HFFc6 (cell line): ENCODE results near the gene DDR2. TPM values are rescaled to one million over a fixed set of nuclear protein-coding genes. Genes with fewer than 3 reads are reported as not detected.
"Not testable (repeated sequence)": the region's sequence is repeated elsewhere in the genome, so short reads cannot be mapped to it uniquely, and the experiment has no call there.

Experiments used
- DNase-seq: peaks from one replicate; pipeline ENCODE4 v3.0.0-alpha.2; 2018
- H3K27ac Mint-ChIP-seq: 2 replicates; pipeline ENCODE4 v1.8.0; 2020; ENCODE audit warnings: mild to moderate bottlenecking, mixed read lengths
- H3K27me3 Mint-ChIP-seq: 2 replicates; pipeline ENCODE4 v1.8.0; 2021; ENCODE audit warnings: mild to moderate bottlenecking, moderate library complexity, mixed read lengths; ENCODE audit not compliant: insufficient read depth
- H3K36me3 Mint-ChIP-seq: 2 replicates; pipeline ENCODE4 v1.8.0; 2021; ENCODE audit warnings: low read depth, mixed read lengths
- H3K4me1 Mint-ChIP-seq: 2 replicates; pipeline ENCODE4 v1.8.0; 2020; ENCODE audit warnings: low read depth, mixed read lengths
- H3K4me3 Mint-ChIP-seq: 2 replicates; pipeline ENCODE4 v1.8.0; 2020; ENCODE audit warnings: mild to moderate bottlenecking, moderate library complexity, mixed read lengths
- H3K9me3 Mint-ChIP-seq: 2 replicates; pipeline ENCODE4 v1.8.0; 2020; ENCODE audit warnings: mild to moderate bottlenecking, mixed read lengths
- CTCF ChIP-seq: fragments of 200-600 bp; sonication (generic); IDR thresholded peaks from 2 replicates; pipeline ENCODE4 v1.5.0; 2021; ENCODE audit warnings: antibody characterized with exemption, mild to moderate bottlenecking
- total RNA-seq, 6 experiments: library from RNA; stranded (reverse); fragmentation: NEBNext Ultra II Directional; extraction: Animal tissue kit (Norgen Biotek cat#: 25700); gene quantifications; 2 replicates in 1 of 6; 3 replicates in 5 of 6; pipeline ENCODE4 v1.2.3, GENCODE V29; 2021

Gene DDR2
- total RNA-seq, 6 experiments from 2014 or later, result 154 to 218 (median 187) TPM

GRCh38 chr1:162590686-162591085, 41.6 kb upstream of the DDR2 start:
- no peak for DNase-seq
- TF ChIP-seq CTCF, result no peak
- Mint-ChIP-seq H3K4me1 (peaks cover 6% of the 10 kb centered on the region), H3K4me3 (no peak overlapping the region), H3K27me3 (peaks cover 1% of the 10 kb centered on the region), H3K27ac (peak overlapping the region; percentile 16), H3K36me3 (peaks cover 39% of the 10 kb centered on the region), H3K9me3 (no peaks in the 10 kb centered on the region)

GRCh38 chr1:162596514-162597170, 35.6 kb upstream of the DDR2 start:
- Mint-ChIP-seq H3K36me3 (peaks cover 45% of the 10 kb centered on the region), H3K4me3 (no peak overlapping the region), H3K27me3 (peaks cover 1% of the 10 kb centered on the region; the same call in 1 of the 2 replicates), H3K9me3 (no peaks in the 10 kb centered on the region), H3K4me1 (no peaks in the 10 kb centered on the region), H3K27ac (peak overlapping the region; percentile 42; the same call in 1 of the 2 replicates)
- no peak for TF ChIP-seq CTCF
- DNase-seq, result no peak

- H3K4me1 Mint-ChIP-seq, result peaks cover 10% of the 10 kb centered on the region
- no peak for DNase-seq
- H3K9me3 Mint-ChIP-seq, result no peaks in the 10 kb centered on the region
- TF ChIP-seq CTCF, result no peak
- no peaks in the 10 kb centered on the region for H3K27me3 Mint-ChIP-seq
- H3K36me3 Mint-ChIP-seq, result peaks cover 51% of the 10 kb centered on the region
- no peak overlapping the region for H3K27ac Mint-ChIP-seq
- no peak overlapping the region for H3K4me3 Mint-ChIP-seq
Observed at GRCh38 chr1:162599451-162599850, 32.8 kb upstream of the DDR2 start.

GRCh38 chr1:162603117-162603516, 29.1 kb upstream of the DDR2 start:
- not testable (repeated sequence) for H3K27me3 Mint-ChIP-seq, H3K4me3 Mint-ChIP-seq, DNase-seq, H3K9me3 Mint-ChIP-seq, H3K27ac Mint-ChIP-seq
- Mint-ChIP-seq H3K36me3 (peaks cover 38% of the 10 kb centered on the region), H3K4me1 (peaks cover 31% of the 10 kb centered on the region)

GRCh38 chr1:162605225-162605927, 26.9 kb upstream of the DDR2 start:
- Mint-ChIP-seq H3K9me3 (no peaks in the 10 kb centered on the region), H3K36me3 (peaks cover 38% of the 10 kb centered on the region), H3K27me3 (peaks cover 1% of the 10 kb centered on the region; the same call in 1 of the 2 replicates), H3K4me3 (peak overlapping the region; percentile 16), H3K27ac (peak overlapping the region; percentile 72), H3K4me1 (peaks cover 32% of the 10 kb centered on the region)
- no peak for TF ChIP-seq CTCF
- DNase-seq, result peak; percentile 93

GRCh38 chr1:162609306-162609705, 23.0 kb upstream of the DDR2 start:
- DNase-seq, result no peak
- Mint-ChIP-seq H3K27me3 (peaks cover 1% of the 10 kb centered on the region; the same call in 1 of the 2 replicates), H3K27ac (peak overlapping the region; percentile 55; the same call in 1 of the 2 replicates), H3K4me3 (no peak overlapping the region), H3K4me1 (peaks cover 48% of the 10 kb centered on the region), H3K9me3 (no peaks in the 10 kb centered on the region), H3K36me3 (peaks cover 5% of the 10 kb centered on the region)
- TF ChIP-seq CTCF, result no peak
